ENCODE results near the gene ERICH4. TPM values are rescaled to one million over a fixed set of nuclear protein-coding genes. Genes with fewer than 3 reads are reported as not detected.
"Not testable (repeated sequence)": the region's sequence is repeated elsewhere in the genome, so short reads cannot be mapped to it uniquely, and the experiment has no call there.

Gene ERICH4
- total RNA-seq, 4 donors from 2014 or later = not detected

DNA sequence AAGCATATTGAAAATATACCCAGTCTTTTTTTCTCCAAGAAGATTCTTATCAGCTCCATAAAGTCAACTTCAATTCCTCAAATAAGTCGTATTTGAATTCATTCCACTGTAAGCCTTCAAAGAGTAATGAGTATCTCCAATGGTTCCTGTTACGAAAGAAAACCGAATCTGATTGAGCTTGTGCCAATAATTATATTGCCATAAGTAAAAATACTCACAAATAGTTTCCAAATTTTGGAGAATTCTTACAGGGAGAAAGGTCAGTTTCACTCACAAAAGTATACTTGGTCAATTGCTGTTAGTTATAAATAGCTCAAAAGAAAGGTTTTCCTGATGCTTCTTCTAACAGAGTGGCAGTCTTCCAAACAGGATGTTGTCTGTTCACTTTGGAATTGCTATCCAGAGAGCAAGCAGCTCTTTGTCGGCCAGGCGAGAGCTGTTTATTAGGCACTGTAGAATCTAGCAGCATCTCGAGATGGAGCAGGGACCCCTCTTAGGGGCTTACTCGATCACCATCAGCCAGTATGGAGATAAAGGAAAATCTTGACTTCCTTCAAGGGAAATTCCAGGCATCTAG is 13.5 kb downstream of the ERICH4 start:
- DNase-seq (ENCODE audit: low spot score) (no peak), ATAC-seq (ENCODE audit: low FRiP score) (no peak)
- TF ChIP-seq, protein P1, sequence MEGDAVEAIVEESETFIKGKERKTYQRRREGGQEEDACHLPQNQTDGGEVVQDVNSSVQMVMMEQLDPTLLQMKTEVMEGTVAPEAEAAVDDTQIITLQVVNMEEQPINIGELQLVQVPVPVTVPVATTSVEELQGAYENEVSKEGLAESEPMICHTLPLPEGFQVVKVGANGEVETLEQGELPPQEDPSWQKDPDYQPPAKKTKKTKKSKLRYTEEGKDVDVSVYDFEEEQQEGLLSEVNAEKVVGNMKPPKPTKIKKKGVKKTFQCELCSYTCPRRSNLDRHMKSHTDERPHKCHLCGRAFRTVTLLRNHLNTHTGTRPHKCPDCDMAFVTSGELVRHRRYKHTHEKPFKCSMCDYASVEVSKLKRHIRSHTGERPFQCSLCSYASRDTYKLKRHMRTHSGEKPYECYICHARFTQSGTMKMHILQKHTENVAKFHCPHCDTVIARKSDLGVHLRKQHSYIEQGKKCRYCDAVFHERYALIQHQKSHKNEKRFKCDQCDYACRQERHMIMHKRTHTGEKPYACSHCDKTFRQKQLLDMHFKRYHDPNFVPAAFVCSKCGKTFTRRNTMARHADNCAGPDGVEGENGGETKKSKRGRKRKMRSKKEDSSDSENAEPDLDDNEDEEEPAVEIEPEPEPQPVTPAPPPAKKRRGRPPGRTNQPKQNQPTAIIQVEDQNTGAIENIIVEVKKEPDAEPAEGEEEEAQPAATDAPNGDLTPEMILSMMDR (IDR thresholded peaks at IDR 0.05) = no peak

DNA sequence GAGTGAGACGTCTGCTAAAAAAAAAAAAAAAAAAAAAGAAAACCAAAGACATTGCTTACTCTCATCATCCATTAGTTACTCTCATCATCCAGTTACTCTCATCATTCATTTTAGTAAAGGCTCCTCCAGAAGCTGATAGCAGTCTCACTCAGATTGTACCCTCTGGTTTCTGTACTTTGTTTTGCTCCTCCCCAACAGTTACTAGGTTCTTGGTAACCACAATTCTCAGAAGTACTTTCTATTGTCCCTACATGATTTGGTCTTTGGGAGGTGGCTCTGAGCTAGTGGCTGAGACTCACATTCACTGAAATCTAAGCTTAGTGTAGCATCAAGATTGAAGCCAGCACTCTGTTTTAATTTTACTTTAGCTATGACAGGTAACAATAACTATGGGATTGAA is 14.3 kb downstream of the ERICH4 start:
- no peak for ATAC-seq (ENCODE audit: low FRiP score)

DNA sequence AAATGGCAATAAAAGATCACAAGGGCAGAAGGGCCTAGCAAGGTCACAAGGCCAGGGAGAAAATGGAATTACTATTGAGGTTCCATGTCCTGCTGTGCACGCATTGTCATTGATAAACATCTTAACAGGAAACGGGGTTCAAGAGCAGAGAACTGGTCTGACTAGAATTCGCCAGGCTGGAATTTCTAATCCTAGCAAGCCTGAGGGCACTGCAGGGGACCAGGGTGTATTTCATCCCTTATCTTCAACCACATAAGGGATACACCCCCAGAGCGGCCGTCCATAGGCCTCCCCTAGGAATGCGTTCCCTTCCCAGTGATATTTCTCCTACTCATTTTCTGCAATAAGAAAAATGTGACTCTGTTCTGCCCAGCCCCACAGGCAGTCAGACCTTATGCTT is 19.5 kb downstream of the ERICH4 start:
- TF ChIP-seq, protein P1 (IDR thresholded peaks at IDR 0.05) = no peak
- ATAC-seq (ENCODE audit: low FRiP score) = no peak
- no peak for DNase-seq (ENCODE audit: low spot score)

More for the DNA sequence above, 14.3 kb downstream of the ERICH4 start:
- no peak for DNase-seq (ENCODE audit: low spot score)
- TF ChIP-seq, protein P1 (IDR thresholded peaks at IDR 0.05) = no peak

DNA sequence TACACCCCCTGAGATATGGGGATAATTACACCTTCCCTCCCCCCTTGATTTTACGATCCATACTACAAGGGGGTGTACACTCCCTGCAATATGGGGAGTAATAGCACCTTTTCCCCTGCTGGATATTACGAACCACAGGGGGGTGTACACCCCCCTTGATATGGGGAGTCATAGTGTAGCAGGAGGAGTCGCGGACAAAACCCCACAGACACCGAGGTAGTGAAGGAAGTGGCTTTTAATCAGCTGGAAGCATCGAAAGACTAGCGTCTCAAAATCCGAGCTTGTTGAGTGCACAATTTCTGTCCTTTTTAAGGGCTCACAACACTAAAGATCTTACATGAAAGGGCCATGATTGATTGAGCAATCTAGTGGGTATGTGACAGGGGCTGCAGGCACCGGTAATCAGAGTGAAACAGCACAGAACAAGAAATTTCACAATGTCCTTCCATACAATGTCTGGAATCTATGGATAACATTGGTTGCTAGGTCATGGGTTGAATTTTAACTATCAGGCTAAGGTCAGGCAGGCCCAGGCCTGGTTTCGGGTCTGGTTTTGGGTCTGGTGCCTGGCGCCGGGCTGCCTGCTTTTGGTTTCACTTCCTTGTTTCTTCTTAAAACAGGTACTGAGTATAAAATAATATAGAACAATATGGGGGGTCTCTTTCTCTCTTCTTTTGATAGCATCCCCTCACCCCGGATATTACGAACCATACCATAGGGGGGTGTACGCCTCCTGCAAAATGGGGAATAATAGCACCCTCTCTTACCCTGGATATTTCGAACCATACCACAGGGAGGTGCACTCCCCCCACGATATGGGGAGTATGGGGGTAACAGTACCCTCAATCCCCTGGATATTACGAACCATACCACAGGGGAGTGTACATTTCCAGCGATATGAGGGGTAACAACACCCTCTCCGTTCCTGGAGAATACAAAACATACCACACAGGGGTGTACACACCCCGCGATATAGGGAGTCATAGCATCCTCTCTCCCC is 20.6 kb downstream of the ERICH4 start:
- not testable (repeated sequence) for ATAC-seq (ENCODE audit: low FRiP score); DNase-seq (ENCODE audit: low spot score)

DNA sequence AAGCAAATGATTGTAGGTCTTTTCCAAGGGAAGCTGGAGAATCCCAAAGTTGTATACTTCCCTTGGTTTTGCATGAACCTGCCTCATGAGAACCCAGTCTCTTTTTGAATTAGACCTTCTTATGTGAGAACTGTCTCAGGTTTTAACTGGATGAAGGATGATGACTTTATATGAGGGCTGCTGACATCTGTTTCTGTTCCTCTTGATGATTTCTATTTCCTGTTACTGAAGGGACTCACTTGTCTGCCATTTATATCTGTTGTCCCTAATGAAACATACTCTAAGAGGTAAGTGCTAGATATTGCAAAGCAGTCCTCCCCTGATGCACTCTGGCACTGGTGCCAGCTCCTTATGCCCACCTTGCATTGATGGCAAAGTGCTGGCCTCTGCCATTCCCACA is 33.6 kb downstream of the ERICH4 start:
- no peak for DNase-seq (ENCODE audit: low spot score)
- TF ChIP-seq, protein P1 (IDR thresholded peaks at IDR 0.05) = no peak
- no peak for ATAC-seq (ENCODE audit: low FRiP score)

DNA sequence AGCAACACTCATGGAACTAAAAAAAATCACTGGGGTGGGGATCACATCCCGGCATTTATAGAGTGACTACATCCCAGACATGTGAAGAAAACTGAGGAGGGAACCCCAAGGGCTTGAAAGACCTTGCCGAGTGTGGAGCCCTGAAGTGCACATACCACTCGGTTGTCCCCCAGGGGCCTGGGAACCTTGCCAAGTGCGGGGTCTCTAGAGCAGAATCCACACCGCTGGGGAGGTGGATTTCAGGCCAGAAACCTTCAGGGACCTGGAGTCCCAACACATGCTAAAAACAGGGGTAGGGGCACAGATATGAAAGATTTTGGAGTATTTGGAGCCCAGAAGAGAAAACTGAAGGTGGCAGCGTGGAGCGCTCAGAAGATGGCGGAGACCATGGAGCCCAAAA is 35.2 kb downstream of the ERICH4 start:
- DNase-seq (ENCODE audit: low spot score) (no peak), ATAC-seq (ENCODE audit: low FRiP score) (no peak)
- TF ChIP-seq, protein P1 (IDR thresholded peaks at IDR 0.05) = no peak

DNA sequence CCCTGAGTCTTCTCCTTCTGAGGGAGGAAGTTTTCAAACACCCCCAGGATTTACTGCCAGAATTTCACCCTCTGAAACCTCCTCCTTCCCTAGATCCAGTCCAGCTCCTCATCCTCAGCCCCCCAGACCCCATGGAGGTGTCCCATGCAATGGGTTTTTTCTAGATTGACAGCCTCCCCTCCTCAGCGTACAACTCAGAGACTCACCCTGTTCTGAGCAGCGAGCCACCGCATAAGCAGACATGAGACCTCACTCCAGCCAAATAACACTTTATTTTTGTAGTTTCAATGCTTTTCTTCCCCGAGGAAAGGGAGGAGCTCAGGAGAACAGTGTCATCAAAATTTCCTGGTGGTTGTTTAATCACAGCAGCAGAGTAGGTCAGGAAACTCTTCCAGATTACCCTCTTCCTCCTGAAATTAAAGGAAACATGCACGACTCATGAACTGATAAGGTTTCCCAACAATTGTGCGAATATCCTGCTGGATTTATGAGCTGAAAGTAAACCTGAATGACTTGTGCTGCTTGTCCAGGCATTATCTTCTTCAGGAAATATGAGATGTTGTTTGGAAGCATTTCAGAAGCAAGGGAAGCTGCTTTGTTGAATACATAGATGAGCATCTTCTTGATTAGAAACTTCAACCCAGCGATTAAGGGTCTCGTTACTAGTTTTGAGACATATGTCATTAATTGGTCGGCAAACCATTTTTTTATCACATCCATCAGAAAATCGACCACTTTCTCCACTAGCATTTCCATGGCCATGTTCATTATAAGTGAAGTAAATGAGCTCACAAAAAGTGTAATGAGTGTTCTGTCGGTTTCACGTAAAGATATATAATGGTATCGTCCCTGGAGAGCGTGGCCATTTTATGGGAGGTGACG is 36.2 kb downstream of the ERICH4 start:
- ATAC-seq (ENCODE audit: low FRiP score) (no peak), DNase-seq (ENCODE audit: low spot score) (no peak)
- TF ChIP-seq, protein P1 (IDR thresholded peaks at IDR 0.05) = no peak
